Lower leg skin (tissue), 3 donors: Measurements from ENCODE around the gene GJD3.

Experiments
- POLR2A ChIP-seq, 2 donors: fragments of 450-650 bp; IDR thresholded peaks; one replicate each; pipeline ENCODE4 v1.6.1; 2016 to 2017; ENCODE audit warnings: antibody characterized with exemption in 2 of 2, mild to moderate bottlenecking in 1 of 2, moderate library complexity in 1 of 2
- TF ChIP-seq, protein P1 (sequence below), 3 donors: fragments of 450-650 bp; IDR thresholded peaks; one replicate each; pipeline ENCODE4 v1.5.1; 2016; ENCODE audit warnings: antibody characterized with exemption in 3 of 3, mild to moderate bottlenecking in 3 of 3, moderate library complexity in 2 of 3

DNA sequence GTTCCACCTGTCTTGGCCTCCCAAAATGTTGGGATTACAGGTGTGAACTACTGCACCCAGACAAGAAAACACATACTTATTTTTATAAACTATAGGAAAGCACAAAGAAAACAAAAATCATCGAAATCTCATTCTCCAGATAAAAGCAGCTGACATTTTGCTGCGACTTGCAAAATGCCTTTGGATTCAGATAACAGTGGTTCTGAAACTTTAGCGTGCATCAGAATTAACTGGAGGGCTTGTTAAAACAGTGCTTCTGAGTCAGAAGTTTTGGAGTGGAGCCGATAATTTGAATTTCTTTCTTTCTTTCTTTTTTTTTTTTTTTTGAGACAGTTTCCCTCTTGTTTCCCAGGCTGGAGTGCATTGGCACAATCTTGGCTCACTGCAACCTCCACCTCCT is 17.7 kb upstream of the GJD3 start:
- TF ChIP-seq, protein P1, sequence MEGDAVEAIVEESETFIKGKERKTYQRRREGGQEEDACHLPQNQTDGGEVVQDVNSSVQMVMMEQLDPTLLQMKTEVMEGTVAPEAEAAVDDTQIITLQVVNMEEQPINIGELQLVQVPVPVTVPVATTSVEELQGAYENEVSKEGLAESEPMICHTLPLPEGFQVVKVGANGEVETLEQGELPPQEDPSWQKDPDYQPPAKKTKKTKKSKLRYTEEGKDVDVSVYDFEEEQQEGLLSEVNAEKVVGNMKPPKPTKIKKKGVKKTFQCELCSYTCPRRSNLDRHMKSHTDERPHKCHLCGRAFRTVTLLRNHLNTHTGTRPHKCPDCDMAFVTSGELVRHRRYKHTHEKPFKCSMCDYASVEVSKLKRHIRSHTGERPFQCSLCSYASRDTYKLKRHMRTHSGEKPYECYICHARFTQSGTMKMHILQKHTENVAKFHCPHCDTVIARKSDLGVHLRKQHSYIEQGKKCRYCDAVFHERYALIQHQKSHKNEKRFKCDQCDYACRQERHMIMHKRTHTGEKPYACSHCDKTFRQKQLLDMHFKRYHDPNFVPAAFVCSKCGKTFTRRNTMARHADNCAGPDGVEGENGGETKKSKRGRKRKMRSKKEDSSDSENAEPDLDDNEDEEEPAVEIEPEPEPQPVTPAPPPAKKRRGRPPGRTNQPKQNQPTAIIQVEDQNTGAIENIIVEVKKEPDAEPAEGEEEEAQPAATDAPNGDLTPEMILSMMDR (IDR thresholded peaks at IDR 0.05) = no peak
- no peak for TF ChIP-seq POLR2A (IDR thresholded peaks at IDR 0.05)
